ENCODE results near the gene POSTN.

- TF ChIP-seq EZH2 (IDR thresholded peaks at IDR 0.05) (no peak), POLR2AphosphoS5 (IDR thresholded peaks at IDR 0.05; ENCODE audit: borderline replicate concordance, low read depth, low read length) (no peak), FOXP2 (optimal IDR thresholded peaks at IDR 0.05; ENCODE audit: control extremely low read depth, extremely low read length, insufficient read depth) (no peak)
These were observed 23.3 kb upstream of the POSTN start for GRCh38 chr13:37621811-37622361.
